Stomach (tissue), 4 donors: ENCODE measurements around the gene CPED1.

ENCODE experiments used
- EP300 ChIP-seq: sonication (generic); formaldehyde crosslinking; IDR thresholded peaks from one replicate; pipeline ENCODE4 v1.6.1; 2017; ENCODE audit warnings: antibody characterized with exemption
- POLR2A ChIP-seq, 4 donors: fragments of 450-650 bp; IDR thresholded peaks; one replicate each; pipeline ENCODE4 v1.6.1; 2016; ENCODE audit warnings: antibody characterized with exemption in 4 of 4, control low read depth in 2 of 4, mild to moderate bottlenecking in 1 of 4, moderate library complexity in 1 of 4
- TF ChIP-seq, protein P1 (sequence below), 7 experiments: fragments of 450-650 bp in 4 of 7; fragments of 200-600 bp in 3 of 7; sonication (generic) in 3 of 7; IDR thresholded peaks; one replicate each; pipeline ENCODE4 v1.5.1; 2016 to 2019; ENCODE audit warnings: antibody characterized with exemption in 7 of 7, control low read depth in 2 of 7, mild to moderate bottlenecking in 1 of 7

DNA sequence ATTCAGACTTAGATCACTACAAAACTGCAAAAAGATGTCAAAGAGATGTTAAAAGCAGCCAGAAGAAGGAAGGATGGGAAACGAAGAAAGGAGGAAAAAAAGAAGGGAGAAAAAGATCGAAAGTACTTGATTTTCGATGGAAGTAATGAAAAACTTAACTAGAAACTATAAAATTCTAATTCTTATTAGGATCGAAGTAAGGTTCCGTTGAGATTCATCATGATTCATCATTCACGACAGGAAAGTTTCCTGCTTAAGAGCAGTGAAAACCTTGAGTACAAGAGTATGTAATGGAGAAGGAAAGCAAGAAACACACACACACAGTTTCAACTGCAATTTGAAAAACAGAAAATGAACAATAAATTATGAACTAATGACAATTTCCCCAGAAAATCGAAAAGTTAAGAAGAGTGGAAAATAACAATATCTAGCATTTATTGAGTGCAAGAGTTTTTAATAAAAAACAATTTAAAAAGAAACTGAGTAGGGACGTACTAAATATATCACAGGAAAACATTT is 39.1 kb upstream of the CPED1 start:
- TF ChIP-seq, protein P1, sequence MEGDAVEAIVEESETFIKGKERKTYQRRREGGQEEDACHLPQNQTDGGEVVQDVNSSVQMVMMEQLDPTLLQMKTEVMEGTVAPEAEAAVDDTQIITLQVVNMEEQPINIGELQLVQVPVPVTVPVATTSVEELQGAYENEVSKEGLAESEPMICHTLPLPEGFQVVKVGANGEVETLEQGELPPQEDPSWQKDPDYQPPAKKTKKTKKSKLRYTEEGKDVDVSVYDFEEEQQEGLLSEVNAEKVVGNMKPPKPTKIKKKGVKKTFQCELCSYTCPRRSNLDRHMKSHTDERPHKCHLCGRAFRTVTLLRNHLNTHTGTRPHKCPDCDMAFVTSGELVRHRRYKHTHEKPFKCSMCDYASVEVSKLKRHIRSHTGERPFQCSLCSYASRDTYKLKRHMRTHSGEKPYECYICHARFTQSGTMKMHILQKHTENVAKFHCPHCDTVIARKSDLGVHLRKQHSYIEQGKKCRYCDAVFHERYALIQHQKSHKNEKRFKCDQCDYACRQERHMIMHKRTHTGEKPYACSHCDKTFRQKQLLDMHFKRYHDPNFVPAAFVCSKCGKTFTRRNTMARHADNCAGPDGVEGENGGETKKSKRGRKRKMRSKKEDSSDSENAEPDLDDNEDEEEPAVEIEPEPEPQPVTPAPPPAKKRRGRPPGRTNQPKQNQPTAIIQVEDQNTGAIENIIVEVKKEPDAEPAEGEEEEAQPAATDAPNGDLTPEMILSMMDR (IDR thresholded peaks at IDR 0.05) = no peak
- no peak for TF ChIP-seq EP300
- no peak for TF ChIP-seq POLR2A (IDR thresholded peaks at IDR 0.05)
